Naive B cell (primary cell): ENCODE results near the gene OSBPL3. TPM values are rescaled to one million over a fixed set of nuclear protein-coding genes. Genes with fewer than 3 reads are reported as not detected.

Experiments
- ATAC-seq, 2 donors: fragments of 150-1000 bp; cut with Tn5 transposase; 2 replicates each; pipeline ENCODE4 v1.10.0; 2021; ENCODE audit warnings: low read depth in 2 of 2, mild to moderate bottlenecking in 2 of 2, moderate library complexity in 2 of 2
- DNase-seq: peaks from one replicate; pipeline ENCODE4 v3.0.0; 2022
- H3K27ac Mint-ChIP-seq, 6 donors: one replicate each; pipeline ENCODE4 v1.8.0; 2020 to 2022; ENCODE audit warnings: mild to moderate bottlenecking in 6 of 6, mixed read lengths in 6 of 6, moderate library complexity in 5 of 6, inconsistent platforms in 2 of 6
- H3K27me3 Mint-ChIP-seq, 3 donors: one replicate each; pipeline ENCODE4 v1.8.0; 2021 to 2022; ENCODE audit warnings: mixed read lengths in 3 of 3, mild to moderate bottlenecking in 1 of 3
- H3K36me3 Mint-ChIP-seq, 2 donors: one replicate each; pipeline ENCODE4 v1.8.0; 2020 to 2022; ENCODE audit warnings: mixed read lengths in 2 of 2, inconsistent platforms in 1 of 2, mild to moderate bottlenecking in 1 of 2
- H3K4me1 Mint-ChIP-seq, 3 donors: one replicate each; pipeline ENCODE4 v1.8.0; 2020 to 2022; ENCODE audit warnings: mixed read lengths in 3 of 3, inconsistent platforms in 1 of 3, mild to moderate bottlenecking in 1 of 3, moderate library complexity in 1 of 3
- H3K4me3 Mint-ChIP-seq, 8 donors: one replicate each; pipeline ENCODE4 v1.8.0; 2020 to 2022; ENCODE audit warnings: mild to moderate bottlenecking in 8 of 8, mixed read lengths in 8 of 8, moderate library complexity in 8 of 8, inconsistent platforms in 2 of 8
- H3K9me3 Mint-ChIP-seq, 7 donors: one replicate each; pipeline ENCODE4 v1.8.0; 2020 to 2022; ENCODE audit warnings: mixed read lengths in 7 of 7, mild to moderate bottlenecking in 5 of 7, inconsistent platforms in 2 of 7, moderate library complexity in 1 of 7
- polyA plus RNA-seq, 6 donors: library from polyadenylated mRNA; unstranded; fragments of 300-500 nt; fragmentation: Illumina TruSeq; gene quantifications; one replicate each; pipeline ENCODE4 v1.2.3, GENCODE V29; 2021; ENCODE audit warnings: low read depth in 6 of 6

The OSBPL3 gene
- polyA plus RNA-seq, 6 donors from 2014 or later = 2.3 to 8.2 (median 6.5) TPM

- DNase-seq (no peak), ATAC-seq (no peak)
- no peak overlapping the region for H3K27ac Mint-ChIP-seq
- no peaks in the 10 kb centered on the region for H3K27me3 Mint-ChIP-seq
- H3K4me3 Mint-ChIP-seq = no peak overlapping the region
- H3K9me3 Mint-ChIP-seq = no peaks in the 10 kb centered on the region
- peaks cover 13 to 32% (median 21%) of the 10 kb centered on the region in 3 donors for H3K4me1 Mint-ChIP-seq
- H3K36me3 Mint-ChIP-seq = no peaks in the 10 kb centered on the region
Measured at GRCh38 chr7:24974026-24974832, 5.7 kb downstream of the OSBPL3 start.

GRCh38 chr7:24972991-24973390 lies 7.0 kb downstream of the OSBPL3 start:
- H3K9me3 Mint-ChIP-seq = no peaks in the 10 kb centered on the region
- H3K27ac Mint-ChIP-seq = no peak overlapping the region
- H3K4me1 Mint-ChIP-seq = peaks cover 8 to 20% (median 12%) of the 10 kb centered on the region in 3 donors
- H3K36me3 Mint-ChIP-seq = no peaks in the 10 kb centered on the region
- ATAC-seq = no peak
- peak overlapping the region in 1 of 8 donors; percentile 4 for H3K4me3 Mint-ChIP-seq
- DNase-seq = no peak
- H3K27me3 Mint-ChIP-seq = no peaks in the 10 kb centered on the region

DNA sequence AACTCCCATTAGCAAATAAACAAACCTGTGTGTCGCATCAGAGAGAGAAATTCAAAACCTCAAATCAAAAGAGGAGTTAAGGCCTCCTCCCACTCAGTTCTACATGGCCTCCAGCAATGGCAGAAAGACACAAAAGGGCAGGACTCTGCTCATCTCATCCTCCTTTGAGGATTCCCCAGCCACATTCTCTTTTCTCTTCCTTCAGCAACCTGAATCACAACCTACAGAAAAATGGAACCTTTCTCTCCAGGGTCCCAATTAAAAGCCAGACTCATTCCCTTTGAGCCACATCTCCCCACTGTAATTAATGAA lies 7.9 kb downstream of the OSBPL3 start:
- peaks cover 14 to 28% (median 16%) of the 10 kb centered on the region in 3 donors for H3K4me1 Mint-ChIP-seq
- H3K27me3 Mint-ChIP-seq = no peaks in the 10 kb centered on the region
- DNase-seq = no peak
- peak overlapping the region in 1 of 8 donors; percentile 41 for H3K4me3 Mint-ChIP-seq
- no peak overlapping the region for H3K27ac Mint-ChIP-seq
- H3K36me3 Mint-ChIP-seq = no peaks in the 10 kb centered on the region
- no peaks in the 10 kb centered on the region for H3K9me3 Mint-ChIP-seq
- no peak for ATAC-seq

GRCh38 chr7:24971333-24972165 lies 8.4 kb downstream of the OSBPL3 start:
- H3K4me3 Mint-ChIP-seq = no peak overlapping the region
- ATAC-seq (no peak), DNase-seq (no peak)

GRCh38 chr7:24970676-24971075 lies 9.3 kb downstream of the OSBPL3 start:
- H3K4me3 Mint-ChIP-seq = no peak overlapping the region
- peaks cover 23 to 37% (median 27%) of the 10 kb centered on the region in 3 donors for H3K4me1 Mint-ChIP-seq

More at GRCh38 chr7:24971333-24972165, 8.4 kb downstream of the OSBPL3 start:
- Mint-ChIP-seq H3K27me3 (no peaks in the 10 kb centered on the region), H3K9me3 (no peaks in the 10 kb centered on the region), H3K4me1 (peaks cover 18 to 31% (median 19%) of the 10 kb centered on the region in 3 donors), H3K36me3 (no peaks in the 10 kb centered on the region), H3K27ac (peak overlapping the region in 1 of 6 donors; percentile 71)

DNA sequence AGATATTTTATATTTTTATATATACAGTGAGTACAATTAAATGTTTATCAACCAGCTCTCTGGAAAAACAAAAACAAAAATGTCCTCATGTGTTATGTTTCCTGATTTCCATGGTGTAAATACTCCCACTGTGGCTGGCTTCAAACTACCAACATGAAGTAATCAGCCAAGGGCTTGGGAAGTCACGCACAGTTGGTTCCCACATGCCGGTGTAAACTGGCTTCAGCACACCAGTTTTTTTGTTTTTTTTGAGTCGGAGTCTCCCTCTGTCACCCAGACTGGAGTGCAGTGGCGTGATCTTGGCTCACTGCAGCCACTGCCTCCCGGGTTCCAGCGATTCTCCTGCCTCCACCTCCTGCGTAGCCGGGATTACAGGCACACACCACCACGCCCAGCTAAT lies 11.8 kb downstream of the OSBPL3 start:
- DNase-seq (no peak), ATAC-seq (no peak)
- Mint-ChIP-seq H3K9me3 (no peaks in the 10 kb centered on the region), H3K27ac (peak overlapping the region in 2 of 6 donors; percentile 31 to 46), H3K4me3 (no peak overlapping the region), H3K27me3 (no peaks in the 10 kb centered on the region), H3K4me1 (peaks cover 25 to 35% (median 34%) of the 10 kb centered on the region in 3 donors), H3K36me3 (no peaks in the 10 kb centered on the region)

More at GRCh38 chr7:24970676-24971075, 9.3 kb downstream of the OSBPL3 start:
- ATAC-seq (no peak), DNase-seq (no peak)
- Mint-ChIP-seq H3K27ac (peak overlapping the region in 1 of 6 donors; percentile 71), H3K9me3 (no peaks in the 10 kb centered on the region), H3K36me3 (no peaks in the 10 kb centered on the region), H3K27me3 (no peaks in the 10 kb centered on the region)

DNA sequence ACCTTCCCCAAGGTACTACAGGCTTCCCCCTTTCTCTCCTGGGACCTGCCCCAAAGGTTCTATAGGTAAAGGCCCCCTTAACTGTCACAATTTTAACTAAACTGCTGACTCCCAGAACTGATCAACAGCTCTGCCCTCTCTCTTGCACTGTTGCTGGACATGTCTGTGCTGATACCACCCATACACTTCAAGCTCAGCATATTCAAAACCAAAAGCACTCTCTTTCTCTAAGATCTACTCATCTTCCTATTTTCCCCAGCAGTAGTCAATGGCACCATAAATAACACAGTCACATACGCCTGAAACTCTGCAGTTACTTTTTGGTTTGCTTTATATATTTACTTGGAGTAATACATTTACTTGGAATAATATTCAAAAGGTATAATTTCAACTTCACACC lies 12.3 kb downstream of the OSBPL3 start:
- Mint-ChIP-seq H3K27me3 (no peaks in the 10 kb centered on the region), H3K4me1 (peaks cover 28 to 39% (median 36%) of the 10 kb centered on the region in 3 donors), H3K27ac (peak overlapping the region in 3 of 6 donors; percentile 46 to 75 (median 67)), H3K4me3 (no peak overlapping the region), H3K9me3 (no peaks in the 10 kb centered on the region), H3K36me3 (no peaks in the 10 kb centered on the region)
- ATAC-seq = no peak
- DNase-seq = no peak

GRCh38 chr7:24966802-24967201 lies 13.2 kb downstream of the OSBPL3 start:
- Mint-ChIP-seq H3K36me3 (no peaks in the 10 kb centered on the region), H3K27me3 (no peaks in the 10 kb centered on the region), H3K27ac (peak overlapping the region in 1 of 6 donors; percentile 46), H3K4me3 (no peak overlapping the region), H3K4me1 (peaks cover 34 to 46% (median 35%) of the 10 kb centered on the region in 3 donors), H3K9me3 (no peaks in the 10 kb centered on the region)
- DNase-seq (no peak), ATAC-seq (no peak)

GRCh38 chr7:24965831-24966708 lies 13.9 kb downstream of the OSBPL3 start:
- peaks cover 38 to 51% (median 39%) of the 10 kb centered on the region in 3 donors for H3K4me1 Mint-ChIP-seq
- no peaks in the 10 kb centered on the region for H3K36me3 Mint-ChIP-seq
- H3K27me3 Mint-ChIP-seq = no peaks in the 10 kb centered on the region
- peak overlapping the region in 4 of 8 donors; percentile 21 to 45 (median 32) for H3K4me3 Mint-ChIP-seq
- no peaks in the 10 kb centered on the region for H3K9me3 Mint-ChIP-seq
- peak; percentile 32 for DNase-seq
- peak; percentile 37 to 38 for ATAC-seq
- peak overlapping the region; percentile 43 to 87 (median 74) for H3K27ac Mint-ChIP-seq

GRCh38 chr7:24964191-24964590 lies 15.8 kb downstream of the OSBPL3 start:
- no peaks in the 10 kb centered on the region for H3K36me3 Mint-ChIP-seq

GRCh38 chr7:24963218-24963617 lies 16.8 kb downstream of the OSBPL3 start:
- H3K27me3 Mint-ChIP-seq = no peaks in the 10 kb centered on the region
- no peaks in the 10 kb centered on the region for H3K9me3 Mint-ChIP-seq
- peak overlapping the region in 6 of 8 donors; percentile 0 to 33 (median 3) for H3K4me3 Mint-ChIP-seq
- H3K4me1 Mint-ChIP-seq = peaks cover 51 to 61% (median 52%) of the 10 kb centered on the region in 3 donors
- H3K36me3 Mint-ChIP-seq = no peaks in the 10 kb centered on the region
- DNase-seq (peak; percentile 77), ATAC-seq (peak; percentile 89 to 91)
- peak overlapping the region; percentile 61 to 97 (median 94) for H3K27ac Mint-ChIP-seq

More at GRCh38 chr7:24964191-24964590, 15.8 kb downstream of the OSBPL3 start:
- H3K9me3 Mint-ChIP-seq = no peaks in the 10 kb centered on the region
- ATAC-seq = no peak
- H3K4me3 Mint-ChIP-seq = peak overlapping the region in 1 of 8 donors; percentile 27
- no peaks in the 10 kb centered on the region for H3K27me3 Mint-ChIP-seq
- H3K4me1 Mint-ChIP-seq = peaks cover 48 to 63% (median 52%) of the 10 kb centered on the region in 3 donors
- H3K27ac Mint-ChIP-seq = peak overlapping the region in 4 of 6 donors; percentile 2 to 76 (median 38)
- DNase-seq = no peak

DNA sequence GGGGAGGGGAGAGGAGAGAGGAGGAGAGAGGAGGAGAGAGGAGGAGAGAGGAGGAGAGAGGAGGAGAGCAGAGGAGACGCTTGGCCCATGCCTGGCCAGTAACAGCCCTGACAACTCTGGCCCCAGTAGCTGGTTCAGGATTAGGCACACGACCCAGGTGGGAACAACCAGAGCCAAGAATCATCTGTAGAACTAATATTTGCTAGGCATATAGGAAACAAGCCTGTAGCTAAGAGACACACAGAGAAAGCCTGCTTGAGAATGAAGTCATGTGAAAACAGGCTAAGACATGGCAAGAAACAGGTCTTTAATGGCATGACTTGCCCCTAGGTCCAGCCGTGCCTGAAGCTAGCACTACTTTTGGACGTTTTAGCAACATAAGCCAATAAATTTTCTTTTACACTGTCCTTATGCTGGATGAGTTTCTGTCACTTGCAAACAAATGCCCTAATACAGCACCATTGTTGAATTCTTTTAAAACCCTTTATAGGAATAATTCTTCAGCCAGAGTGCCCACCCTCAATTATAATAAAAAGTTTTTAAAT lies 17.5 kb downstream of the OSBPL3 start:
- H3K9me3 Mint-ChIP-seq = no peaks in the 10 kb centered on the region
- peaks cover 47 to 57% (median 48%) of the 10 kb centered on the region in 3 donors for H3K4me1 Mint-ChIP-seq
- ATAC-seq (no peak), DNase-seq (no peak)
- no peak overlapping the region for H3K4me3 Mint-ChIP-seq
- H3K27ac Mint-ChIP-seq = peak overlapping the region in 1 of 6 donors; percentile 71
- no peaks in the 10 kb centered on the region for H3K27me3 Mint-ChIP-seq
- H3K36me3 Mint-ChIP-seq = no peaks in the 10 kb centered on the region
